ENCODE data around the gene TMEM219.
"Not testable (repeated sequence)": the region's sequence is repeated elsewhere in the genome, so short reads cannot be mapped to it uniquely, and the experiment has no call there.

TMEM219 gene, protein sequence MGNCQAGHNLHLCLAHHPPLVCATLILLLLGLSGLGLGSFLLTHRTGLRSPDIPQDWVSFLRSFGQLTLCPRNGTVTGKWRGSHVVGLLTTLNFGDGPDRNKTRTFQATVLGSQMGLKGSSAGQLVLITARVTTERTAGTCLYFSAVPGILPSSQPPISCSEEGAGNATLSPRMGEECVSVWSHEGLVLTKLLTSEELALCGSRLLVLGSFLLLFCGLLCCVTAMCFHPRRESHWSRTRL

GRCh38 chr16:29961479-29962343 lies at the start of gene TMEM219:
TSS of gene TMEM219 (plus strand) at chr16:29962079. CDS start at chr16:29963144, 1,065 bp downstream.
- peak; percentile 95 for DNase-seq

DNA sequence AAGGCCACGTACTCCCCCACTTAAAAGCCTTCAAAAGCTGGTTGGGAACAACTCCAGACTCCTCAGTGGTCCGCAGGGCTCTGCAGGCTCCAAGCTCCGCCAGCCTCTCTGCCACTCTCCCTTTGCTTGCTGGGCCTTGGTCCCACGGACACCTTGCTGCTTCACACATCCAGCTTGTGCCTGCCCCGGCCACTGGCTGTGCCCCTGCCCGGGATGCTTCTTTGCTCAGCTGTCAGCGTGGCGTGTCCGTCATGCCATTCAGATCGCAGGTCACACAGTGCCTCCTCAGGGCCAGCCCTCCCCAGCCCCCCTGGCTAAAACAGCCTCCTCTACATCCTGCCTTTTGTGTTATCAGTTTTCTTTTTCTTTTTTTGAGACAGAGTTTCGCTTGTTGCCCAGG lies 49.8 kb upstream of the TMEM219 start:
- no peak for DNase-seq

GRCh38 chr16:29913514-29913913 lies 48.4 kb upstream of the TMEM219 start:
- no peak for DNase-seq

DNA sequence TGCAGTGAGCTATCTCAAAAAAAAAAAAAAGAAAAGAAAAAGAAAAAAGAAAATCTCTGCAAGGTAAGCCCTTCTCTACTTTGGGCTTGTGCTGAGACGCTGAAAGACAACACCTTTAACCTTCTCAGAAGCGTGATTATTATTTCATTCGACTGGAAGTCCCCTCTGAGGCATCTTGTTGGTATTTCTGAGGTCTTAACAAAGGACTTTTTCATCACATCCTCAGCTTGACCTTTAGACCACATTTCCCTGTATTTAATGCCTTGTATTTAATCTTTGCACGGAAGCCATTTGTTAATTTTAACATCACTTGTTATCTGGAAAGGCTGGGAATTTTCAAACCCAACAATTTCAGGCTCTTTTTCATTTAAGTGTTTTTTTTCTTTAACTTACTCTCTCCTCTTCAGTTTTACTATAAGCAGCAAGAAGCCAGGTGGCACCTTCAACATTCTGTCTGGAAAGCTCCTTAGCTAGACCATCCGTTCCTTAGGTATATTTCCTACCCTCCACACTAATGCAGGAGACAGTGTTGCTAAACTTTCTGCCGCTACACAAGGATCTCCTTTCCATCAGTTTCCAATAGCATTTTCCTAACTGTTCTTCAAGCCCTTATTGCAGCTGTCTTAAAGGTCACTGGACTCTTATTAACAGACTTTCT lies 46.2 kb upstream of the TMEM219 start:
- DNase-seq: no peak

- DNase-seq: no peak
Measured at GRCh38 chr16:29916979-29917378, 44.9 kb upstream of the TMEM219 start.

DNA sequence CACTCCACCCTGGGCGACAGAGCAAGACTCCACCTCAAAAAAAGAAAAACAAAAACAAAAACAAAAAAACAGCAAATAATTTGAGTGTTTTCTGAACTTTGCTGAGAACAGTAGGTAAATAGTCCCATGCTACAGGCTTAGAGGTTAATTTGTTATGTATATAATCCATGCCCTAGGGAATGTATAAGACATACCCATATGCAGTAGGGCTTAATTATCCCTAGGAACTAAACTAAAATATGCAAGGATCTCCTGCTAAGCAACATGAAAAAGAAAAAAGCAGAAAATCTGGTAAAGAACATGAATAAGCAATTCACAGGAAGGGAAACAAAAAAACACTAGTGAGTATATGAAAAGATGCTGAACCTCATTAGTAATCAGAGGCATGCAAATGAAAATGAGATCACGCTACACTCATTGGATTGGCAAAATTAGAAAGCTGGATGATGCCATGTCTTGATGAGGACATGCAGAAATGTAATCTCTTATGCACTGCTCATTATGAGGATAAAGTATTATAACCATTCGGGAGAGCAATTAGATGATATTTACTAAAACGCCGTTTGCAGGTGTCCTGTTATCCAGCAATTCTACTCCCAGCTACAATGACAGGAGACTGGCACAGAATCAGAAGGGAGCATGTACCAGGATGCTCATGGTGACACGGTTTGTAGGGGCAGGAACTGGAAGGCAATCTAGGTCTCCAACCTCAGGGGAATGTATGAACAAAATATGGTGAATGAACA lies 41.4 kb upstream of the TMEM219 start:
- DNase-seq: no peak

DNA sequence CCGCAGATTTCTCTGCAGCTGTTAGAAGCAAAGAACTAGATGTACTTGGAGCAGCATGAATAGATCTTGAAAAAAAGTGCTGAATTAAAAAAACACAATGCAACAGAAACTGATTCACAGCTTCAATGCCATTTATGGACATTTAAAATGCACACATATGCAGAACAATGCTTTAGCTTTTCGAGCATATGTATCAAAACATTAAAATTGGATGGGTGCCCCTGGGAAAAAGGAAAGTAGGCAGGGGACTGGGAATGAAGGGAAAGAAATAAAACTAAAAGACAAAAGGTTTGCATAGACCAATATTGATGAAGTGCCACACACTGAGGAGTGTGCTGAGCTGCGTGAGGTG lies 40.9 kb upstream of the TMEM219 start:
- no peak for DNase-seq

DNA sequence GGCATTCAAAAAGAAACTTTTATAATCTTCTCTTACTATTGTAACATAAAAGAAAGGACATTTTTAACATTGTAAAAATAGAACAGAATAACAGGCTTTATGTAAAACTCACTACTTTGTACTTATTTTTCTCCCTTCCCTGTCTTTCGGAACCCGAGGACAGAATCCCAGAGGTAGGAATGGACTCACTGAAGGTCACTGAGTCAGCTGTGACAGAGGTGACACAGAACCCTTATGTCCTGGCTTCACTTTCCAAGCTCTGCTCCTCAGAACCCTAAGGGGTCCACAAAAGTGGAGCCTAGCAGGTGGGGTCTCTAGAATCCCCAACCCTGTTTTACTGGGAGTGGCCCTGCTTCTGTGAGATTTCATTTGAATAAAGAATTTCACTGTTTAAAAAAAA lies 39.6 kb upstream of the TMEM219 start:
- no peak for DNase-seq

DNA sequence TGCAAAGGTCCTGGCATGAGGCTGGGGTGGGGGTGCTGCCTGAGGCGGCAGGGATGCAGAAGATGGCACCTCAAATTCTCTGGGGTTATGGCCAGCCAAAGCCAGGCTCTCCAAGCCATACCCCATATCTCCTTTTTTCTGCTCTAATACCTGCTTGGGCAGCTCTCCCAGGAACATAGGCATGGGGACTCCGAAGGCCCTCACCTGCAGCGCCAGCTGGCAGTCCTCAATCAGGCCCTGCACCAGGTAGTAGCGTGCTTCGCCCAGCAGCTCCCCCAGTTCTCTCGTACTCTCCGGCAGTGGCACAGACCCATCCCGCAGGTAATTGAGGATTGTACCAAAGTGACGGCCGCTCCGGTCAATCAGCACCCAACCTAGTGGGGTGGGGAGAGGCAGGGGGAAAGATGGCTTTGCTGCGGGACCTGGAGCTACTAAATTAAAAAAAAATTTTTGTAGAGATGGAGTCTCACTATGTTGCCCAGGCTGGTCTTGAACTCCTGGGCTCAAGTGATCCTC lies 38.8 kb upstream of the TMEM219 start:
- DNase-seq: no peak

DNA sequence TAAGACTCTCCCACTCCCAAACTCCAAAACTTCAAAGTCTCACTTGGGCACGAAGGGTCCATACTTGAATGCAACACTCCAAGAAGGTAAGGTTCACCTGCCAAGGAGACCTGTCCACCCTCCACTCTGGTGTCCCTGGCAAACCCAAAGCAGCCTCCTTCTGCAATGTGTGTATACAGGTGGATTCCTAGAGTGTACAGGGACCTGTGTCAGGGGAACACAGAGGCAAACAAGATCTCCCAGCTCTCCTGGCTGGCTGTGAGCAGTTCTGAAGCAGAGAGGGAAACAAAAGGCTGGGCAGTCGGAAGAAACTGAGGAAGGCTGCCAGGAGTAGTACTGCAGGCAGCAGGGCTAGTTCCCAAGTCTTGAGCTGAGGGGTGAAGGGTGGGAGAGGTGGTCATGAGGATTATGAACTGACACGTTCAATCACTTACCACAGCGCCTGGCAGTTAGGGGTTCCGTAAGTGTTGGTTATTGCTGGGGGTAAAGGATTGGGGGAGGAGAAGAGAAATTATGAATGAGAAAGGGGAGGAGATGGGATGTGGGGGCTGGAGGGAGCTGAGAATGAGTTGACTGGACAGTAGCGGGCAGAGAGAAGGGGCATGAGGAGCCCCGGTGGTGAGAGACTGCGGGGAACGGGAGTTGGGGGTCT lies 36.6 kb upstream of the TMEM219 start:
- DNase-seq: no peak

DNA sequence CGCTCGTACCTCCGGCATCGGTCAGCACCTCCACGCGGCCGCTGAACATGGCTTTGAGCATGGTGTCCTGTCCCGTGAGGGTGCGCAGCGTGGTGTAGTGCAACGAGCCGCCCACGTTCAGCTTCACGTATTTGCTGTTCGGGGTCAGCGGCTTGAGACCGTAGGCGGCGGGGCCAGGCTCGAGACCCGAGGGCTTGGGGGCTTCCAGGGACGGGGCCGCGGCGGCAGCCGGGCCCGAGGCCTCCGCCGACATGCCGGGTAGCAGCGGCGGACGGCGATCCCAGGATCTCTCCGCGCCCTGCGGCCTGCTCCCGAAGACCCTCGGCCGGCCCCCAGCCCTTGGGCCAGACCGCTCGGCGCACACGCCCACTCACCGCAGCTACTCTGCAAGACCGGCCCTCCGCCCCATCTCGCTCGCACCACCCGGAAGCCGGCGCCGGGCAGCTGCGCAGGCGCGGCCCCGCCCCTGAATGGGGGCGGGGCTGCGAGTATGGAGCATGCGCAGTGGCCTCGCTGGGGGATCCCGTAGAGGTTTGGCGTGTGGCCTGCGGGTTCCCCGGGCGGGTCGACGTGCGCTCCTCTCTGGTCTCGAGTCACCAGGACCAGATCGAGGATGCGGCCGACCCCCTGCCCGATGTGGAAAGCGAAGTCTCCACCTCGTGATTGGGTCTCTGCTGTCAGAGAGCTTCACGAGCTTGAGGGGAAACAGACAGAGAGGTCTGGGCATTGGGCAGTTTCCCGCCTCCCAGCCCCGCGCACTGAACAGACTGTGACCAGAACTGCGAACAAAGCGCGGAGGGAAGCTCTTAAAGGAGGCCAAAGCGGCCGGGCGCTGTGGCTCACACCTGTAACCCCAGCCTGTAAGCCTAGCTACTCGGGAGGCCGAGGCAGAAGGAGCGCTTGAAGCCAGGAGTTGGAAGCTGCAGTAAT lies 35.8 kb upstream of the TMEM219 start, which contains the start of gene KCTD13:
KCTD13 (minus strand) TSS at position 446 of the 930 bp plus-strand sequence; CDS start at position 253, 193 bp downstream.
- DNase-seq: peak; percentile 95

GRCh38 chr16:29926711-29927052 lies 35.2 kb upstream of the TMEM219 start:
- DNase-seq: peak; percentile 55

DNA sequence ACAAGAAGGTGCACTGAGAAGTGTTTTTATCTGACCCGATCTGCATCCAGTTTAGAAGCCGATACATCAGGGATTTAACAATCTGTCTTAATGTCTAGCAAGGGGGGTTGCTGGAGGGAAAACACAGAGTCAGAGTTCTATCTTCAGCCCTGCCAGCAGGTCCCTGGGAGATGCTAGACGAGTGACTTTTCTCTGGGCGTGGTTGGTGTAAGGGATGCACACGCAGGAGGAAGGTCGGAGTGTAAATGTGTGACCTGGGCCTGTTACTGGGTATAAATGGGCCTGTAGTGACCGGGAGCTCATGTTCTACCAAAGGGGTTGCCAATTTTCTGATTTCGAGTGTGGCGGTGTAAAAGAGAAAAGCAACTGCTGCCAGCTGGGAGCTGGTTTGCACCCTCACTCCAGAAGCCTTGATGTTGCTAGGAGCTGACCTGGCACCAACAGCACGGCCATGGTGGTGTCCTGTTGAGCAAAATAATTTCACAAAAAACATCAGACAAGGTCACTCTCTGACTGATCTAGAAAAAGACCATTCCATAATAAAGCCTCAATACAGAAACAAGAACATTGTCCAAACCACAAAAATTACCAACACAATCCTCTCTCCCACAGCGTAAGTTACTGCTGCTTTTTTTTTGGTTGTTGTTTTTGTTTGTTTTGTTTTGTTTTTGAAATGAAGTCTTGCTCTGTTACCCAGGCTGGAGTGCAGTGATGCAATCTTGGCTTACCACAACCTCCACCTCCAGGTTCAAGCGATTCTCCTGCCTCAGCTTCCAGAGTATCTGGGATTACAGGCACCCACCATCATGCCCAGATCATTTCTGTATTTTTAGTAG lies 34.6 kb upstream of the TMEM219 start:
- DNase-seq: no peak

DNA sequence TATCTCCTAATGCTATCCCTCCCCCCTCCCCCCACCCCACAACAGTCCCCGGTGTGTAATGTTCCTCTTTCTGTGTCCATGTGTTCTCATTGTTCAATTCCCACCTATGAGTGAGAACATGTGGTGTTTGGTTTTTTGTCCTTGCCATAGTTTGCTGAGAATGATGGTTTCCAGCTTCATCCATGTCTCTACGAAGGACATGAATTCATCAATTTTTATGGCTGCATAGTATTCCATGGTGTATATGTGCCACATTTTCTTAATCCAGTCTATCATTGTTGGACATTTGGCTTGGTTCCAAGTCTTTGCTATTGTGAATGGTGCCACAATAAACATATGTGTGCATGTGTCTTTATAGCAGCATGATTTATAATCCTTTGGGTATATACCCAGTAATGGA lies 30.1 kb upstream of the TMEM219 start:
- DNase-seq: not testable (repeated sequence)

- DNase-seq: no peak
Measured at GRCh38 chr16:29940656-29941055, 21.2 kb upstream of the TMEM219 start.

DNA sequence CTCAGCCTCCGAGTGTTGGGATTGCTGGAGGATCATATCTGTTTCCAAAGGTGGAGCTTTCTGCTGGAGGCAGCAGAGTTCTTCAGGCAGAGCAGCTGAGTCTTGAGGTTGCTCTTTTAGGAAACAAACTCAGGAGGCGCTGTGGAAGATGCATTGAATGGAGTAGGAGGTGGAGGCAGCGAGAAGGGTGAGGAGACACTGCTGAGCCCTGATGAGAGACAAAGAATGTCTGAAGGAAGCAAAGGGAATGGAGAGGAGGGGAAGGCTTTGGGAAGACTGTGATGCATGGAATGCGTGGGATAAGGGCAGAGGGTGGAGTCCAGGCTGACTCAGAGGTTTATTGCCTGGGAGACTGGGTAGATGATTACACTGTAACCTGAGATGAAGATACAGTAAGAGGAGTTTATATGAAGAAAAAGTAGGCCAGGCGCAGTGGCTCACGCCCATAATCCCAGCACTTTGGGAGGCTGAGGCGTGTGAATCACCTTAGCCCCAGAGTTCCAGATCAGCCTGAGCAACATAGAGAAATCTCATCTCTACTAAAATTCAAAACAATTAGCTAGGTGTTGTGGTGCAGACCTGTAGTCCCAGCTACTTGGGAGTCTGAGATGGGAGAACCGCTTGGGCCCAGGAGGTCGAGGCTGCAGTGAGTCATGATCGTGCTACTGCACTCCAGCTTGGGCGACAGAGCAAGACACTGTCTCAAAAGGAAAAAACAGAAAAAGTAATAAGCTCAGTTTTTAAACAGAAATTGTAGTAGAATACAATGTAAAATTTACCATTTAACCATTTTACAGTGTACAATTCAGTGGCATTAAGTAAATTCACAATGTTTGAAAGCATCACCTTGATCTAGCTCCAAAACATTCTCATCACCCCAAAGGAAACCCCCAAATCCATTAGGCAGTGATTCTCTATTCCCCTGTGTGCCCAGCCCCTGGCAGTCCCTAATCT lies 17.8 kb upstream of the TMEM219 start:
- peak; percentile 68 for DNase-seq

- no peak for DNase-seq
Measured at GRCh38 chr16:29947897-29948296, 14.0 kb upstream of the TMEM219 start.

GRCh38 chr16:29950806-29951461 lies 10.9 kb upstream of the TMEM219 start:
- no peak for DNase-seq
